Ecto neural progenitor cell (in vitro differentiated cells): Measurements from ENCODE around the gene BMP4.

ENCODE experiments used
- DNase-seq: peaks from one replicate; pipeline ENCODE4 v3.0.0-alpha.2; 2018; ENCODE audit warnings: low spot score

The BMP4 gene

GRCh38 chr14:53963320-53964227 is 6.9 kb upstream of the BMP4 start:
- peak; percentile 66 for DNase-seq

- DNase-seq, result no peak
These were observed 6.3 kb upstream of the BMP4 start for GRCh38 chr14:53962953-53963319.

- DNase-seq, result no peak
These were observed 2.0 kb upstream of the BMP4 start for GRCh38 chr14:53958628-53959027.

- no peak for DNase-seq
These were observed 1.1 kb upstream of the BMP4 start for GRCh38 chr14:53957739-53958138.

DNA sequence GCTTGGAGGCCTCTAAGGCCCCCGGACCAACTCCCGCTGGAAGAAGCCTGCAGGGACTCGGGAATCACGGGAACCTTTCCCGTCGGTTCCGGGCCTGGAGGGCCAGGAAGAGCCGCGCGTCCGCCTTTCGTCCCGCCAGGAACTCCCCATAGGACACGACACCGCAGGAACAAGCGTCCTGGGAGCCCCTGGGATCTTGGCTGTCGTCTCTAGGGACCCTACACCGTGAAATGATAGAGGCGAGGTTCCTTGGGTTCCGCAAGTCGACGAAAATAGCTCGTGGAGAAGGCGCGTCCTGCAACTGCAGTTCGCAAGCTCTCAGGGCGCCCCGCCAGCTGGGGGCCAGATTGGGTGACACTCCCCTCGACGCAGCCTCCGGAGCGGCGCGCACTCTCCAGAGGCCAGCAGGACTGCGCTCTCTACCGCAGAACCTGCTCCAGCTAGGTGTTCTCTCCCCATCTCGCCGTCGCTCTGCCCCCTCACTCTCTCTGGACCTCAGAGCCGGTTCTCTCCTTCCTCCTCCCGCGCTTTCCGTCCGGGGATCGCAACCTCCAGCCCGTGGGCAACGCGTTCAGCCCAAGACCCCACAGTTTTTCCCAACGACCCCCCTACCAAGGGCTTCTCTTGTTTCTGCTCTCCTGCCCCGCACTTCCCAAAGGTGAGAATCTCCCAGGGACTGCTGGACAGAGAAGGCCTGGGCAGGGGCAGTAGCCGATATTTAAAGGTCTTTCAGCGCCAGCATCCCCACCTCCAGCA is 776 bp downstream of the BMP4 start:
- DNase-seq, result peak; percentile 57

DNA sequence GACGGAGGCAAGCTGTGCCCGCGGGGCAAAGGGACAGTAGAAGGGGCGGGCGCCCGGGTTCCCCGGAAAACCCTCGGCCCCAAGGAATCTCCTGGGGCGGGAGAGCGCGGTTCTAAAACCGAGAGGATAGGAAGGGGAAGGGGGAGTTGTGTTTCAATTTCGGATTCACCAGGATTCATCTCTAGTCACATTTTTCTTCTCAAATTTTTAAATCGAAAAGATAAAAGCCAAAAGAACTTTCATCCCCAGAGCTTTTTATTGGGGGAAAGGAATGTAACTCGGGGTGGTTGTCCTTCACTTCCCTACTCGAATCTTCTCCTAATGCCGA is 1.4 kb downstream of the BMP4 start:
- DNase-seq, result no peak

DNA sequence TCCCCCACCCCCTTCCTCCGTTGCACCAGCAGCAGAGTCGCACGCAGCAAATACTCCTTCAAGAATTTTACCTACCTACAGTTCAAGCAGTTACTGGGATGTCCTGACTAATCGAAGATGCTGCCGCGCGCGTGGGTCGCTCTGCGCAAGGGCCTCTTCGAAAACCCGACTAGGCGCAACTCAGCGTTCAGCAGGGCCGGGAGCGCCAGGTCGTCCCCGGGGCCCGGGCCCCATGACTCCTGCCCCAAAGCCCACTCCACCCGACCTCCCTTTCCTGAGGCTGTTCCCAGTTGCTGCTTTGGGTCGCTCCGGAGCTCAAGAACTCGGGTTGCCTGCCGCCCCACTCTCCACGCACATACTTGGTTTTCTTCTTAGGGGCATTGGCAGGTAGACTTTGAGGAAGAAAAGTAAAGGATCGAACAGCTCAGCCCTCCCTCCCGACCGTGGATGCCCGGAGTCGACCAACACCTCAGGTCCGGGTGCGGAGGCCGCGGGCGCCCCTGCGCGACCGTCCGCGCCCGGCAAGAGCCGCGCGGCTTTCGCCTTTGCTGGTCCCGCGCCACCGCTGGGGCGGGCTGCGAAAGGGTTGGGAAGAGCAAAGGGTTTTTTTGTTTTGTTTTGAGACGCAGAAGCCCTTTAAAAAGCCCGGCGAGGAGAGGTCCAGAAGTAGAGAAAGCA is 1.9 kb downstream of the BMP4 start:
- peak; percentile 62 for DNase-seq

DNA sequence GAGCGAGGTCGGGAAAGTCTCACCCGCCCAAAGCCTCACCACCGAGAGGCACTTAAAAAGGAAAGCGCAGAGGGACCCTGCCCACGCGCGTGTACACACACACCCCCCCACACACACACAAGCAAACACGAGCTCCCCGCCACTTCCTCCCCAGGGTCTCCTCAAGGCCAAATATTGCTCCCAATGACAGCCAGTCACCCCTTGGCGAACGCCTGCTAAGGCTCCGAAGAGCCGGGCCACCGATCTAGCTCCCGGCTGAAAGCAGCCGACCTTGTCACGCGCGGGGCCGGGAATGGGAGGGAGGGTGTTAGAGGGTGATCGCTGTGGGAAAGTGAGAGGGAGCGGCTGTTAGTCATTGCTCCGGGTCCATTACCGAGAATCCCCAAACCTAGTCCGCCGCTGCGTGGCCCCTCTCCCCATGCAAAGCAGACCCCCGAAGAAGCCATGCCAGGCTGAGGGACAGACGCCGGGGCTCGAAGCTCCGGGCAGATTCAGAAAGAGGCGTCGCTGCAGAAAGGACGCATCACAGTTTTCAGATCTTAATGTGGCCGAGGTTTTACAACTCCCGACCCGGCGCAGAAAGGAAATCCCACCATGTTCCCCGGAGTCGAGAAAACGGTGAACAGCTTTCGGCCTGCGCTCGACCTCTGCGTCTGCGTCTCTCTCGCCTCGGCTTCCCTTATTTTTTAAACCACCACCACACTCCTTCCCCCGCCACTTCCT is 2.6 kb downstream of the BMP4 start:
- peak; percentile 63 for DNase-seq

- DNase-seq, result peak; percentile 89
These were observed 3.4 kb downstream of the BMP4 start for GRCh38 chr14:53953002-53953827.

GRCh38 chr14:53952533-53952932 is 4.1 kb downstream of the BMP4 start:
- peak; percentile 48 for DNase-seq

DNA sequence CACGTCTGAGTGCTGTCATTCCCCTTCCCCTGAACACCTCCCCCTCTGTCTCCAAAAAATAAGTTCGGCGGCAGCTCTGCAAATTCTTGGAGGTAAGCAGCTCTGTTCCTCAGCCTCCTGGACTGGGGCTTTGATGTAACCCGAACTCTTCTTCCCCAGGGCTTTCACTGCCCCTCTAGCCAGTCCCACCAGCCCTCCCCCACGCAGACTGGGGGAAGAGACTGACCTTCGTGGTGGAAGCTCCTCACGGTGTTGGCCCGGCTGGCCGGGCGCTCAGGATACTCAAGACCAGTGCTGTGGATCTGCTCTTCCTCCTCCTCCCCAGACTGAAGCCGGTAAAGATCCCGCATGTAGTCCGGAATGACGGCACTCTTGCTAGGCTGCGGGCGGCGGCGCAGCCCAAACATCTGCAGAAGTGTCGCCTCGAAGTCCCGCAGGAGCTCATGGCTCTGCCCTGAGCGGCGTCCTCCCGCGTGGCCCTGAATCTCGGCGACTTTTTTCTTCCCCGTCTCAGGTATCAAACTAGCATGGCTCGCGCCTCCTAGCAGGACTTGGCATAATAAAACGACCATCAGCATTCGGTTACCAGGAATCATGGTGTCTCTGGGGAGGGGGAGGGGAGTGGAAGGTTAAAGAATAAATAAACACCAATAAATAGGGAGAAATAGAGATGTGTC is 4.9 kb downstream of the BMP4 start:
- DNase-seq, result peak; percentile 64

DNA sequence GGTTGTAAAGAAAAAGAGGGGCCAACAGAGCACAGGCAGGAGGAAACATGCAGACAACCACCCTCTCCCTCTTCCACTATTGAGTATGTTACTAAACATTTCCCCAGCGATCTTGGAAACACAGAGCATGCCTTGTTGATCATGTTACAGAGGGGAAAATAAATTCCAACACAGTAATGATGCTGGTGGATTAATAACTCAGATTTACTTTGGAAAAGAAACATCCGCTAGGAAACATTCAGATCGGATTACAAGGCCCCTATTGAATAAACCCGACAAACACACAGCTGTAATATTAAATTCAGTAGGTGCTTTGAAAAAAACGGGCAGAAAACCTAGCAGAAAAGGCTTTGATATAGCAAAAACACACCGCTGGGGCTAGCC is 5.4 kb downstream of the BMP4 start:
- DNase-seq, result no peak

DNA sequence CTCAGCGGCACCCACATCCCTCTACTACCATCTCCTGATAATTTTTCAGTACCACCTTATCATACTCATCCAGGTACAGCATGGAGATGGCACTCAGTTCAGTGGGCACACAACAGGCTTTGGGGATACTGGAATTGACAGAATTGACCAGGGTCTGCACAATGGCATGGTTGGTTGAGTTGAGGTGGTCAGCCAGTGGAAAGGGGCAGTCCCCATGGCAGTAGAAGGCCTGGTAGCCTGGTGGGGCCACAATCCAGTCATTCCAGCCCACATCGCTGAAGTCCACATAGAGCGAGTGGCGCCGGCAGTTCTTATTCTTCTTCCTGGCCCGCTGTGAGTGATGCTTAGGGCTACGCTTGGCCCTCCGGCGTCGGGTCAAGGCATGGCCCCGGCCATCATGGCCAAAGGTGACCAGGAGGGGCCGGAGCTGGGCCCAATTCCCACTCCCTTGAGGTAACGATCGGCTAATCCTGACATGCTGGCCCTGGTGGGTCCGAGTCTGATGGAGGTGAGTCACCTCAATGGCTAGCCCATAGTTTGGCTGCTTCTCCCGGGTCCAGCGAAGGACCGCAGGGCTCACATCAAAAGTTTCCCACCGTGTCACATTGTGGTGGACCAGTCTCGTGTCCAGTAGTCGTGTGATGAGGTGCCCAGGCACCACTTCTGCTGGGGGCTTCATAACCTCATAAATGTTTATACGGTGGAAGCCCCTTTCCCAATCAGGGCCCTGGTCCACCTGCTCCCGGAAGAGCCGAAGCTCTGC is 6.4 kb downstream of the BMP4 start:
- no peak for DNase-seq

GRCh38 chr14:53949201-53949600 is 7.4 kb downstream of the BMP4 start:
- DNase-seq, result no peak

DNA sequence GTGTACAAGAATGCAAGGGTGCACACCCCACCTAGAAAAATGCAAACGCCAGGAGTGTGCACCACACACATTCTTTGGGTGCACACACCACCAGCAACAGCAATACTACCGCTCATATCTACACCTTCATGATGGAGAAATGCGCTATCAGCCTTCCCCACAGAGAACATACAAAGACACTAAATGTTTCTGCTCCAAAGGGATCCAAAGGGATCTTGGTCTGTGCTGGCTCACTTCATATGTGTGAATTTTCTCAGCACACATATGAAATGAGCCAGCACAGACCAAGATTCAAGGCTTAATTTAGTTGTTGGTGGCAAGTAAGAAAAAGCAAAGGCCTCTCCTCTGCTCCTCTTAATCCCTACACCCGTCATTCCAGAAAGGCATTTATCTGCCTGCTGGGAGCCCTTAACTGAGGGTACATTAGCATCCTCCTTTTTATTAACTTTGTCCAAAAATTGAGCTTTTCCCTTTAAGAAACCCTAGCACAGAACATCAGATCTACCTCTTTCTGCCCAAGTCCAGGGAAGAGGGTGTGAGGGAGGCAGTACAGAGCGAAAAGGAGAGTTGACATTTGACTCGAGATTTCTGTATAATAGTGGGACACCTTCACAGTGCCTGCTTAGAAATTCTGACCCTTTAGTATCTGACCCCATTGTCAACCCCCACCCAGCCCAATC is 8.3 kb downstream of the BMP4 start:
- DNase-seq, result no peak

GRCh38 chr14:53947452-53948204 is 9.0 kb downstream of the BMP4 start:
- DNase-seq, result no peak

- DNase-seq, result no peak
These were observed 9.6 kb downstream of the BMP4 start for GRCh38 chr14:53947094-53947445.

DNA sequence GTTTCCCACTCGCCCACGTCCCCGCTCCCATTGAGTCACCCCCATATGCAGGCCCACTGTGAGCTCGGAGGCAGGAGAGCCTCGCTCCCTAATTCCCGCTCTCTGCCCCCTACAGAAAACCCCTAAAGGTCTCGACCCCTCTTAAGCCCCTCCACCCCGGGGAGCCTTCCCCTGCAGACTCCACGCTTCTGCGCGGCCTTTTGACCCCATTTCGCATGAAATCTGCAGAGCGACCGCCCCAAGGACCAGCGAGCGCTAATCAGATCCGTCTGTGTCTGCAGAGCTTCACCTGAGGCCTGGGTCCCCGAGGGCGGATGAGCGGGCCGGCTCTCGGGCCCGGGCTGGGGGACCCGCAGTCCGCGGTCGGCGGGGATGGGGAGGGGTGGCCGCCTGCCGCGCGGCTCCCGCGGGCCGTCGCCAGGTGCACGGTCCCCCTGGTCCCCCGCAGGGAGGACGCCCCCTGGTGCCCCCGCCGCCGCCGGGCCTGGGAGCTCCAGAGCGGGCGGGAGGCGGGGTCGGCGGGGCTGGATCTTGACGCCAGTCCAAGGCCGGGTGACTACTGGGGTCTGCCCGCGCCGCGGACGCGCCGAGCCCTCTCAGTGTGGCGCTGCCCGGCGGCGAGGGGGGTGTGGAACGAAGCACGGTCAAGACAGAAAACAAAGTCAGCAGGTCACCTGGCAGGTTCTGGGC is 10.1 kb downstream of the BMP4 start:
- peak; percentile 76 for DNase-seq
